ENCODE results near the gene NR1D1.

The NR1D1 gene

GRCh38 chr17:40075201-40075941 lies 25.0 kb downstream of the NR1D1 start:
- DNase-seq (ENCODE audit: low spot score) = peak; percentile 49

DNA sequence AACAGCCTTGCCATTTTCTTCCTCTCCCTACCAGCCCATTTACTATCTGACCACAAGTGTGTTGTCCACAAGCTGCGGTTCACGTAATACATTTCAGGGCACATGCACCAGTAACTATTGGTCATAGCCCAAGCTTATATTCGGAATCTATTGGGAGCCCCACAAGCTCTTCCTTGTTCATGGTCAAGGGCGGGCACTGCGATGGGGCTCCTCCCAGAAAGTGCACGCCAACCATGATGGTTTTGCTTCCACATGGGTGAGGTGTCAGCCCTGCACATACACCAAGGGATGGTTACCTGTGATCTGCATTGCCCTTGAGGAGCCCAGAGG lies 25.6 kb downstream of the NR1D1 start:
- DNase-seq (ENCODE audit: low spot score) = no peak

GRCh38 chr17:40074175-40074512 lies 26.2 kb downstream of the NR1D1 start:
- no peak for DNase-seq (ENCODE audit: low spot score)

- no peak for DNase-seq (ENCODE audit: low spot score)
Measured at GRCh38 chr17:40073454-40074174, 26.8 kb downstream of the NR1D1 start.

DNA sequence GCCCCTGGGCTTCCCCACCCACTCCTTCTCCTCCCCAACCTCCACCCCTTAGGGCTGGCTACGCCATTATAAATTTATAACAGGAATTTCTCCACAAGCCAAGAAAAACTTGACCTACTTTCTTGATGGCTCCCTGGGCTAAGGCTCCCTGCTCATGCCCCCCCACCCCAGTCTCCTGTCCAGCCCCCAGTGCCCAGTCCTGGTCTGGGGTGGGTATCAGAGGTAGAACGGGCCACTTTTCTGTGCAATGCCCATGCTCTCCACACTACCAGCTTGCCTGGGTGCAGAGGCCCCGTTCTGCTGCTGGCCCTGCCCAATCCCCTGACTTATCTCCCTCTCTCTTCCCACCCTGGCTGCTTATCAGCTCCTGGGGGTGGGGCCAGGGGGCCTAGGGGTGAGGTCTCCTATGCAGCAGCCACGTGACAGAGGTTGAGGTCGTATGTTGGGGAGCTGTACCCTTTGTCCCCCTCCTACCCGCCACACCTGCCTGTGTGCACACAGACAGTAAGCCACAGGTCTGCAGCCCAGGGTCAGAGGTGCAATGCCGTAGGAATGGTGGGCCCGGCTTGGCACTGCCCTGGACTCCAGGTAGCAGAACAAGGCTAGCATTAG lies 27.5 kb downstream of the NR1D1 start:
- DNase-seq (ENCODE audit: low spot score) = no peak

DNA sequence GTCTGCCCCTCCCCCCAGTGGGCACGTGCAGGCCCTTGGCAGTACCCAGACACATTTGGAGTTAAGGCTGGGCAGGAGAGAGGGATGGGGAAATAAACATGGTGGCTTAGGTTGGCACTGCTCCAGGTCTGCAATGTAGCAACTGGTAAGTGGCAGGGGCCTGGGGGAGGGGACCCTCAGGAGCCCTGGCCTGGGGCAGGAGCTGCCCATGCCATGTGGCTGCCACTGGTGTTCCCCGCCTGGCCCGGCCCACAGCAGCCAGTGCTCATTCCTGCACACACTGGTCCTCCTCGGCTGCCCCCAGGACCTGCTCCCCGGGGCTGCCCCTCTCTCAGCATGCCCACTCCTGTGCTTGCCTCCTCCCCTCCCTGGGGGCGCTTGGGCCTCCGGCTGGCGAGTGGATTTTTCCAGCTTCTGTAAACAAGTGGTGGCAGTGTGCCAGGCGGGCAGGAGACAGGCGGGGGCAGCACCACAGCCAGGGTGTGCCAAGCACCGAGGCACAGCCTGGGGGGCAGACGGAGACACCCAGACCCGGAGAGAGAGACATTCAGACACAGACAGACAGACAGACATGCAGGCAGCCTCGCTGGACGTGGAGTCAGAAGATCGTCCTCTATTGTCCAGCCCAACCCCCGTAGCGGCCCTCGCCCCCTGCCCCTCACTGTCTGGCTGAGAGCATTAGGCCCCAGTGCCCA lies 28.2 kb downstream of the NR1D1 start:
- DNase-seq (ENCODE audit: low spot score) = no peak

DNA sequence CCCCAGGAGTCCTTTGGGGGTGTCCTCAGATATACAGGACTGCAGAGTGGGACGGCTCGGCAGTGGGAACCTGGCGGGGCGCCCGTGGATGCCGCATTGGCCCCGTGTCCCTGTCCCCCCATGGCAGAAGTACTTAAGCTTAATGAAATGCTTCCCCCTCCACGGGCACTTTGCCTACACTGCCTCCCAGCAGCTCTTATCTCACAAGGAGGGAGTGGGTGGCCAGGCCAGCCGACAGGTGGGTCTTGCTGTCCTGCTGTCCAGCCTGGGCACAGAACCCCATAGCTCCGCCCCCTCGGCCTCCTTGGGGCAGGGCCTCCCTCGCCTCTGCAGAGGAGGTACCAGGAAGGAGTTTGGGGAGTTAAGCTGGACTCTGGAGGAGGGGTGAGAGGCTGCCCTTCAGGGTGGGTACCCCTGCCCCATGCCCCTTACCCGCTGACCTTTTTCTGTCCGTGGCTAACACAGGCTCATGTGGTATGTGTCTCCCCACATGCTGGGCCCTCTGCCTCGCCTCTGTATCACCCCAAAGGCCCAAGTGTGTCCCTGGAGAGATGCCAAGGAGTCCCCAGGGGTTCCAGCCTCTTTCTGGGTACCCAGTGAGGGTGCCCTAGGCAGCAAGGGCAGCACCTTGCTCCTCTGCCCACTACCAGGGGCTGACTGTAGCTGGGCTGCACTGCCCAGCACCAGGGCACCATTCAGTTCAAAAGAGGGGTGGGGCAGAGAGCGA lies 28.9 kb downstream of the NR1D1 start:
- no peak for DNase-seq (ENCODE audit: low spot score)

- DNase-seq (ENCODE audit: low spot score) = no peak
Measured at GRCh38 chr17:40070709-40071312, 29.6 kb downstream of the NR1D1 start.

GRCh38 chr17:40069751-40070708 lies 30.4 kb downstream of the NR1D1 start:
- DNase-seq (ENCODE audit: low spot score) = peak; percentile 55

GRCh38 chr17:40068917-40069750 lies 31.3 kb downstream of the NR1D1 start:
- DNase-seq (ENCODE audit: low spot score) = peak; percentile 82

- DNase-seq (ENCODE audit: low spot score) = no peak
Measured at GRCh38 chr17:40068584-40068916, 31.8 kb downstream of the NR1D1 start.

DNA sequence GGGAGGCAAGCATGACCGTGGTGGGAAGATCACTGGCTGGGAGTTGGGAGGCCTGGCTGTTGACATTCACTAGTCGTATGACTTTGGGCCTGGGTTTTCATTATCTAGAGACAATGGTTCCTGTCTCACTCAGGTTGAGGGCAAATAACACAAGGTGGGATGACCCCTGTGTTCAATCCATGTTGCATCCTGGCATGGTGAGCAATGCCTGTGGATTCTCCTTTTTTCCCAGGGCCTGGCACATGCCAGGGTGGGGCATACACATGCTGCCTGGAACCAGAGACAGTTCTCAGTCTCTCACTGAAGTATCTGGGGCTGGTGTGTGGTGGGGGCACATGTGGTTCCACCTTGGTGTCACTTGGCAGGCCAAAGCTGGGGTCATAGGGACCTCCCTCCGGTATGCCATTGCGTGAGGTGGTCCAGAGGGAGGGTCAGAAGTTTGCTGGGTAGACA lies 32.2 kb downstream of the NR1D1 start:
- DNase-seq (ENCODE audit: low spot score) = no peak

GRCh38 chr17:40067710-40068109 lies 32.7 kb downstream of the NR1D1 start:
- no peak for DNase-seq (ENCODE audit: low spot score)

DNA sequence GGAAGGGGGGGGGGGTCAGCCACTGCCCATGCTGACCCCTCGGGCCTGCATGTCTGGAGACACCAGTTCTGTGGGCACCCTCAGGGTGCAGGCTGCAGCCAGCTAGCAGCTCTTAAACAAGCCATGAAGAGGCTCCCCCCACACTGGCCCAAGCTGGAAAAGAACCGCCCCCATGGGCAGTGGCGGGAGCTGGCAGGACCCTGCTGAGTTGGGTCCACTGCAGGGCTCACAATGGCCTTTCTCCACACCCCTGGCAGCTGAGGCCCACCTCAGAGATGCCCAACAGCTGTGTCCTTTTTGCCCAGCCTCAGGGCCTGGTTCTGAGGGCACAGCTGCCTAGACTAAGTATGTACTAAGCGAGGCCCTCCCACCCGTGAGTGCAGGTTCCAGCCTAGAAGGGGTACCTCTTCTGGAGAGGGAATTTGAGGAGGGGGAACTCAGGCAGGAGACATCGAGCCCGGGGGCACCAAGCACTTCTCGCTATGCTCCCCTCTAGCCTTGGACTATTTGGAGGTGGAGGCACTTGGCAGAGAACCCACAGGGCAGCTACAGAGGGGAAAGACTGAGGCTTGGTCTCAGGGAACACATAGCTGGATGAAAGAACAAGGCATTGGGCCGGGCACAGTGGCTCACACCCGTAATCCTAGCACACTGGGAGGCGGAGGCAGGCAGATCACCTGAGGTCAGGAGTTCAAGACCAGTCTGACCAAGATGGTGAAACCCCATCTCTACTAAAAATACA lies 34.4 kb downstream of the NR1D1 start:
- no peak for DNase-seq (ENCODE audit: low spot score)

GRCh38 chr17:40064971-40065768 lies 35.2 kb downstream of the NR1D1 start:
- no peak for DNase-seq (ENCODE audit: low spot score)

GRCh38 chr17:40063901-40064531 lies 36.4 kb downstream of the NR1D1 start:
- no peak for DNase-seq (ENCODE audit: low spot score)

DNA sequence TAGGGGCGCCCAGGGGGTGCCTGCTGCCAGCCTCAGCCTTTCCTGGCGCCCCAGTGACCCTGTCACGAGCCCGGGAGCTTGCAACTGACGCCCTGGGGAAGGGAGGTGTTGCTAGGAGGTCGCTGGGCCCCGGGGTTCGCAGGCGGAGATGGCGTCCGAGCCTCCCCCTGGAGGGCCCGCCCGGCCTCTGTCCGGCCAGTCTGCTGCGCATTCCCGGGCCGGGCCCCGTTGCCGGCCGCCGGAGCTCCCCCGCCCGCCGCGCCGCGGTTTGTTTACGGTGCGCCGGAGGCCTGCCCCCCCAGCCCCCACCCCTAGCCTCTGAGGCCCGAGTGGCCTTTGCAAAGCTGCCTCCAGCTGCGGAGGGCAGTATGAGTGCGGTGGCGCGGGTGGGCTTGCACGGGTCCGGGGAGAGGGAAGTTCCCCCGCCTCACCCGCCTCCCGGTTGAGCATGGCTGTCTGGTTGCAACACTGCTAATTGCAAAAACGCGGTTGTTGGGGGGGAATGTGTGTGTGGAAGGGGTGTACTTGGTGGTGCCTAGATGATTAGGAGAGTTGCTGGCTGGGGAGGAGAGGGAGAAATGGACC lies 37.1 kb downstream of the NR1D1 start:
- no peak for DNase-seq (ENCODE audit: low spot score)

Data from RKO (cell line).